ENCODE data around the gene UBAC1.

UBAC1 gene

DNA sequence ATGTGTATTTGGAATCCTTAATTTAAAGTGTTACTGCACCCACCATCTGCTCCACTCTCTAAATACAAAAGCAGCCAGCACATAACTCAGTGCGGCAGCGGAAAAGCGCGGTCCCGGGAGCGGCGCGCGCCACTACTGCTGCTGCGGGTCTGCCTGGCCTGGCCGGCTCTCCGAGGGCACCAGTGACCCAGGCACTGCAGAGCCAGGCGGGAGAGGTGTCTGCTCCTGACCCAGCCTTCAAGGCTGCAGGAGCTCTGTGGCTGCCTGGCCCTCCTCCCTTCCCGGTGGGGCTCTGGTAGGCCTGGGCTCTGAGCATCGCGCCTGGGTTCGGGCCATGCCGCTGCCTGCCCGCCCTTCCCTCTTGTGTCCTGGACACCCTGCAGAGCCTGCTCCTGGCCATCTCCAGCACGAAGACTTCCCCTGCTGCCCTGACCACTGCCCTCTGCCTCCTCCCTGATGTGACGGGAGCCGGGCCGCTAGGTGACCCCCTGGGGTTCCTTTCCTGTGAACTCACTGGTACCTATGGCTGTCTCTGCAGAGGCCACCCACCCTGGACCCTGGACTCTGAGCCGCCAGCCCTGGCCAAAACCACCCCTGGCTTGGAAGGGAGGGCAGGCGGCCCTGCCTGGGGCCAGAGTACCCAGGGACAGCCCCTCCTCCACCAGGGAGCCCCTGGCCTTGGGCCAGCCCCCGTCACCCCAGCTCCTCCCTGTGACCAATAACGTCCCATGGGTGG is 32.8 kb upstream of the UBAC1 start:
- no peak for DNase-seq (ENCODE audit: low spot score)

DNA sequence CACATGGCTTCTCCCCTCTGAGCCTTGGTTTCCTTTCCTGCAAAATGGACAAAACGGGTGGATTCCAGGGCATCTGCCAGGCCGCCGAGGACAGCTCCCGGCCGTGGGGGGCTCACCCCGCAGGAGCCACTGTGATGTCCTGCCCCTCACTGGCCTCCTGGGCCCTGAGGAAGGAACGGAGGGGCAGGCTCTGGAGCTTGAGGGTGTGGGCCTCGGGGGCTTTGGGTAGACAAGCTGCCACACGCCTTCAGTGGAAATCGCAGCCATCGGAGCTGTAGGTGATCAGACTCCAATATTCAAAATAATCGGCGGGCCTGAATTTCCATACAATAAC is 32.2 kb upstream of the UBAC1 start:
- no peak for DNase-seq (ENCODE audit: low spot score)

DNA sequence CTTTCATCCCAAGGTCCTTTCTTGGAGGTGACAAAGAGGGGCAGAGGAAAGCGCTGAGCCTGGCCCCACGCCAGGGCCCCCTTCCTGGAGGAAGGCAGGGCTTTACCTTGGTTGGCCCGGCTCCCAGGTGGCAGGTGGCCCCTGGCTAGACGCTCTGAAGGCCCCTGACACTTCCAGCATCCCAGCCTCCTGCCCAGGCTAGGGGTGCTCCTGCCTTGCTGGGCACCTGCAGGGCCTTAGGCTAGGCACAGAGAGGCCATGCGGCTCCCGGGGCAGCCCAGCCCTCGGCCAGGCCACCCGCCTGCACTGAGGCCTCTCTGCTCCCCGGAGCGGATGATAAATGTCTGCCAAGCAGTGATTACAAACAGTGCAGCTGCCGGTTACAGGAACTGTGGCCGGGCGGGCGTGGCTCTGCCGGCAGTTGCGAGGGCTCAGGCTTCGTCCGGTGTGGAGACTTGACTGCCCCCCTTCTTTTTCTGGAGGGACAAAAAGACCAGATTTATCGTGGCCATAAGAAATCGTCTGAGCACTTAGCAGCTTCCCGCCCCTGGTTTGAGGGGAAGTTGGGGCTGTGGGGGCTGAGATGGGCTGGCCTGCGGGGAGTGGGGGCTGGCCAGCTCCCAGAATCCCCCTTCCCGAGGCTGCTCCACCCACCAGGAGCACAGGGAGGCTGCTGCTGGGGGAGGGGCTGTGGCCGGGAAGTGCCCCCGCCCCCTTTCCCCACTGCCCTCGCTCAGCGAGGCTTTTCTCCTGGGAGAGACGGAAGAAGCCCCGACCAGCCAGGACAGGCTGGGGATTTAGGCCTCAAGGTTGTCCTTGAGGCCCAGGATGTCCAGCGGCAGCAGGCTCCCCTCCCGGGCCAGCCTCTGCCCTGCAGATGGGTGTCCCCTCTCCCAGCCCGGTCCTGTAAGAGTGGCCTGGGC is 31.6 kb upstream of the UBAC1 start:
- DNase-seq (ENCODE audit: low spot score), result peak; percentile 71

DNA sequence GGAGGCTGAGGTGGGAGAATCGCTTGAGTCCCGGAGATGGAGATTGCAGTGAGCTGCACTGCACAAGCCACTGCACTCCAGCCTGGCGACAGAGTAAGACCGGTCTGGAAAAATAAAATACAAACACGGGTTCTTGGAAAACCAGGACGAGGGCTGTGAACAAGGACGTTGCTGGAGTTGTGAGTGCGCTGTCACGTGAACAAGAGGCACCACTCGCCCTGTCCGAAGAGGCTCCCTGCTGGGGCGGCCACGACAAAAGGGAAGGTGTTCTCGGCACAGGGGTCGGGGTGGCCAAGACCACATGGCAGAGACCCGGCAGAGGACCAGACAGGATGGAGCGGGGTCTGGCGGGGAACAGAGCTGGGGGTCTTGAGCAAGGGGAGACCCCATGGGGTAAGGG is 30.6 kb upstream of the UBAC1 start:
- DNase-seq (ENCODE audit: low spot score), result no peak

- DNase-seq (ENCODE audit: low spot score), result peak; percentile 41
These were observed 29.6 kb upstream of the UBAC1 start for GRCh38 chr9:135990468-135991429.

- DNase-seq (ENCODE audit: low spot score), result no peak
These were observed 28.7 kb upstream of the UBAC1 start for GRCh38 chr9:135989722-135990467.

GRCh38 chr9:135989157-135989556 is 28.0 kb upstream of the UBAC1 start:
- no peak for DNase-seq (ENCODE audit: low spot score)

DNA sequence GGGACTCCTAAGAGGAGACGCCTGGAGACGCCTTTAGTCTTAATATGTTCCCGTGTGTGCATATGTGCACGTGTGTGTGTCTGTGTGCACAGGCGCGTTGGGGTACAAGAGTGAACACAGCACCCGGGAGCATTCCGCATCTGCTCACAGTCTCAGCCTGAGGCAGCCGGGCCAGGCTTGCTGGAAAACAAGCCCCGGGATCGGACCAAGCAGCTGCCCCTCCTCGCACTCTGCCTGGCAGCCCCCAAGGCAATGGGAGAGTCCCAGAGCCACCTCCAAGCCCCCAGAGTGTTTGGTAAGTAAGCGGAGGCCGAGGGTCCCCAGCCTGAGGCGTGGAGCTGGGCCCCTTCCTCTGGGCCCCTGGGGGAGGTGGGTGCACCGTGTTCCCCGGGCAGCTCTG is 27.3 kb upstream of the UBAC1 start:
- DNase-seq (ENCODE audit: low spot score), result no peak

DNA sequence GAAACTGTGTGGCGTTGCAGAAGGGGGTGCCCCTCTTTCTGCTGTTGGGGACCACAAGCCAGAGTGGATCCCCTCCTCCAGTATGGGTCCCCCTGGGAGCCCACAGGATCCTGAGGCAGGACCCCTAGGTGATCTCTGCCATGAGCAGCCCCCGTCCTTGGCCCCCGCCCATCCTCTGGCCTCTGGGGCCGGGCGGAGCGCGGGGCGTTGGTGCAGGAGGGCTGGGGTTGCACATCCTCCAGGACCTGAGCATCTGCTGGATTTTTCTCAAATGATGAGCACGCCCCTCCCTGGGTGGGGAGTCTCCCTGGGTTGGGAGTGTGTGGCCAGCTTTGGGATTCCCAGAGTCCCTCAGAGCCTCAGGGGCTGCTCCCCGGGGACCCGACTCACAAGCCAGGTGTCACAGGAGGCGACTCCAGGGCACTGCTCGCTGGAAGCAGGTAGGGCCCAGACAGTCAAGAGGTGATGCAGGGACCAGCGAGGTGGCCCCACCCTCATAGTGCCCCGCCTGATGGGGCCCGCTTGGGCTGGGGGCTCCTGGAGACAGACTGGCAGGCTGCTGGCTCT is 26.7 kb upstream of the UBAC1 start:
- DNase-seq (ENCODE audit: low spot score), result no peak

DNA sequence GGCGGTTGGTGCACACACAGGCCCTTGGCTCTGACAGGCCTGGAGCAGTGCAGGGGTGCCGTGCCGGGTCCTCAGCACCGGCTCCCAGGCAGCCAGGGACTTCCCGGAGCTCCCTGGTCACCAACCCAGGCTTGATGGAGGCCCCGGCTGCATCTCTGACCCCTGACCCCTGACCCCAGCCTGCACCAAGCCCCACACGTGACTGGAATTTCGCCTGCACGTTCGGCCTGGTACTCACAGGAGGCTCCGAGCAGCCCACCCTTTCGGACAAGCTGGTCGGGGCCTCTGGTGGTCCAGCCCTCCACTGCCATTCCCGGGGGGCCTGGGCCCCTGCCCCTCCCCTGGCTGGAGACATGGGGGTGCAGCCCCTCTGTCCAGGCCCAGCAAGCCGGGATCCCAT is 25.4 kb upstream of the UBAC1 start:
- no peak for DNase-seq (ENCODE audit: low spot score)

- DNase-seq (ENCODE audit: low spot score), result no peak
These were observed 24.7 kb upstream of the UBAC1 start for GRCh38 chr9:135985889-135986288.

- no peak for DNase-seq (ENCODE audit: low spot score)
These were observed 24.2 kb upstream of the UBAC1 start for GRCh38 chr9:135985459-135985774.

- no peak for DNase-seq (ENCODE audit: low spot score)
These were observed 23.0 kb upstream of the UBAC1 start for GRCh38 chr9:135984072-135984710.

GRCh38 chr9:135983208-135984071 is 22.3 kb upstream of the UBAC1 start:
- DNase-seq (ENCODE audit: low spot score), result no peak

- DNase-seq (ENCODE audit: low spot score), result no peak
These were observed 21.5 kb upstream of the UBAC1 start for GRCh38 chr9:135982499-135983207.

GRCh38 chr9:135980926-135981630 is 19.9 kb upstream of the UBAC1 start:
- DNase-seq (ENCODE audit: low spot score), result no peak

DNA sequence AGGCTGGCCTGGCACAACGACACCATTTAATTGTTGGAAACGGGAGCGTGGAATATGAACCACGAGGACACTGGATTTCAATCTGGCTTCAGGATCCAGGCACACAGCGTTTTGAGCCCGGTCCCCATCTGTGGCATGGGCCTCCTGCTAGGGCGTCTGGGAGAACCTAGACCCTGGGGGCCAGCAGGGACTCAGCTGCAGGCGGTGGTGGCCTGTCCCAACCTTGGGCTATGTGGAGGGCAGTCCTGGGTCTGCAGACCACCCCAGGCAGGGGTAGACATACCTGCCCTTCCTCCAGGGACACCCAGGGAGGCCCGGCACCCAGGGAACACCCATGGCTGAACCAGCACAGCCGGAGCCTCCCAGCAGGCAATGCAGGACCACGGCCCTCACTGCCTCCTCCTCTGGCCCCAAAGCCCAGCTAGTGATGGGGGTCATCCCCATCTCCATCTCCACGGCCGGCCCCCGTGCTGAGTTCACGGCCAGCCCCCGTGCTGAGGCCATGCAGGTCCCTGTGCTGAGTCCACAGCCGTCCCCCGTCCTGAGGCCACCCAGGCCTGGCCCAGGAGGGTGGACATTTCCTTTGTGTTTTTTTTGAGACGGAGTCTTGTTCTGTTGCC is 18.5 kb upstream of the UBAC1 start:
- DNase-seq (ENCODE audit: low spot score), result no peak
